SHP77 (cell line): ENCODE results near the gene NOB1.
"Not testable (repeated sequence)": the region's sequence is repeated elsewhere in the genome, so short reads cannot be mapped to it uniquely, and the experiment has no call there.

Source experiments
- DNase-seq, 2 experiments: peaks; one replicate each; lab custom pipeline; 2025; lab: John Stamatoyannopoulos, UW

Gene NOB1

DNA sequence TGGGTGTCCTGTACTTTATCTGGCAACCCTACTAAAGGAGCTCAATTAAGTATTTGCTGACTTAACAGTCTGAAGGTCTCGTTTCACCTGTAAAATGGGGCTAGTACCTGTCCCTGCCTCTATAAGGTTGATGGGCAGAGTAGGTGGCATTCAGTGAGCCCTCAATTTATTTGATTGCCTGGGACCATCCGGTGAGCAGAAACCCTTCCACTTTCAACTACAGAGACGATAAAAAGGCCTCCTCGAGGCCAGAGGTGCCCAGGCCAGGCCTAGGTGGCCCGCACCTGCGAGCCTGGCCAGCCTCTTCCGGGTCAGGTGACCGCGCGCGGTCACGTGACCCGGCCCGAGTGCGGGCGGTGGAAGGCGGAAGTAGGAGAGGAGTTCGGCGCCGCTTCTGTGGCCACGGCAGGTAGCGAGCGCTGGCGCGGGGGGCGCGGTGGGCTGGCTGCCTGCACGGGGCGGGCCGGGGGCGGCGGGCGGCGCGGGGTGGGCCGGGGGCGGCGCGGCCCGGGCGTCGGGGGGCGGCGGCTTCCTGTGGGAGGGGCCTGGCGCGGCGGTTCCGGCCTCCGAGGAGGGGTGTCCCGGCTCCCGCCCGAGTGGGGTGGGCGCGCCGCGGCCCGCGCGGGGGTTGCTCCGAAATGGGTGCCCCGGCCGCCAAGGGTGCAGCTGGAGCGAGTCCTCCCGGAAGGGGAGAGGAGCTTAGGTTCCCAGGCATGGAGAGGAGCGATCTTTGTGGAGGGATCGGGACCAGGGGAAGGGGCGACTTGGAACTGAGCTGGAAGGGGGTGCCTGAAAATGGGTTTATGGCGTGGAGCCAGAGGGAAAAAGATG lies 7.5 kb upstream of the NOB1 start, which contains the start of gene WWP2:
Gene WWP2 (plus strand): TSS at position 350 of the 831 bp plus-strand sequence. CDS start 24,679 bp downstream, outside the sequence.
- DNase-seq: peak; percentile 81 to 93

DNA sequence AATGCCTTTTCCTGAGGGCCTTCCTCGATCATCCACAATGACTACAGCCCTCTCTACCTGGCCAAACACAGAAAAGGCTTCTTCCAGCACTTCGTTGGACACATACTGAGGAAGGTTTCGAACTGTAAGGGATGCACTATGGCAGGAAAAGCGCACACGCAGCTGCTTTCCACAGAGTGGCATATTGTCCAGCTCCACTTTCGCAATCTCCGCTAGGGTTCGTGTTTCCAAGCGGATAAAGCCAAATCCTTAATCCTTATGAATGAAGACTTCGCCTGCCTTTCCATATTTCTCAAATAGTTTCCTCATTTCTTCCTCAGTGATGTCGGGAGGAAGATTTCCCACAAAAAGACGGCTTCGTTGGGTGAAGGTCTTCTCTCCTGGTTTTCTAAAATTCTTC lies 2.6 kb upstream of the NOB1 start:
- not testable (repeated sequence) for DNase-seq

DNA sequence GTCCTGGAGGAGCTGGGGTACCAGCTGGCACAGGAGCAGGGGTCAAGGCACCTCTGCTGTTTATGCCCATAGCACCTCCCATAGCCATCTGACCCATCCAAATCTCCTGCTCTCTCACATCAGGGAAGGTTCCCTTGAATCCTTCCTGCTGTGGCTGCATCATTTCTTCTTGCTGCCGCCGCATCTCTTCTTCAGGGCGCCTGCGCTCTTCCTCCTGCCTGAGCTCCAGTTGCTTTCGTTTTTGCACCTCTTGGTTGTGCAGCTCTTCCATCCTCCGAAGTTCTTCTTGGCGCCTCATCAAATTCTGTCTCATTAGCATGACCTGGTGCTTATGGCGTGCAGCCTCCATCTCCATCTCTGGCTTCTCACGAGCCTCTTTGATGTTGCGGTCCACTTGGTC lies 2.0 kb upstream of the NOB1 start:
- no peak for DNase-seq

DNA sequence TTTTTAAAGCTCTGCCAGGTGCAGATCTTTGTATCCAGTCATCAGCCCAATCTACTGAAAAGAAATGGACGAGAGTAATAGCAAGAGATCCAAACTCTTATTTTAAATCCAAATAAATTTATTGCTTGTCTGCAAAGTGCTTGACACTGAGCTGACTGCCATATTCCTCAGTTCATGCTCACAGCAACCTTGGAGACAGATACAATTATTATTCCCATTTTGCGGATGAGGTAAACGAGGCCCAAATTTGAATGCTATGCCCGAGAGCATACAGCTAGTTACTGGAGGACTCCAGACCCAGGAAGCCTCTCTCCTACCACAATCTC lies 620 bp downstream of the NOB1 start:
- DNase-seq: no peak

DNA sequence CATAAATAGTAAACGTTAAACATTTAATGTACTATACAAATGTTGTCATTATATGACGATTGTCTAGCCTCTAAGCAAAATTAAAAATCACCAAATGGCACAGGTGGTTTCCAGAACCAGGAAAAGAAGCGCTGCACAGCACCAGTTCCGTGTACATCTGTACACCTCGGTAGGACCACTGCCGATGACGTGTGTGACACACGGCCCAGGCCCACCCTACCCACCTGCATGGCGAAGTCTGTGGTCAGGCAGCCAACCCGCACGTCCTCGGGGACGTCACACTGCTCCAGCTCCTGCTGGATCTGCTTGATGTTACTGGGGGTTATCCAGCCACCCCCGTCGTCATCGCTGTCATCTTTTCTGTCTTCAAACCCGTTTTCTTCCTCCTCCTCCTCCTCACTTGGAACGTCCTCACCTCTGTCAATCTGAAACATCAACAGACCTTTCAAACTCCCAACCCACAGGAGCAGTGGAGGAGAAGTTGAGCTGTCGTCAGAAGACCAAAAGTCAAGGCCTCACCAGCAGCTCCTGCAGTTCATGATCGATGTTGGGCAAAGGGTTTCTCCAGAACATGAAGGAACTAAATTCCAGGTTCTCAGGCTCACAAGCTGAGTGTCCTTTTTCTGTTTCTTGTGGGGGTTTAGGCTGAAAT lies 5.9 kb downstream of the NOB1 start:
- DNase-seq: no peak

DNA sequence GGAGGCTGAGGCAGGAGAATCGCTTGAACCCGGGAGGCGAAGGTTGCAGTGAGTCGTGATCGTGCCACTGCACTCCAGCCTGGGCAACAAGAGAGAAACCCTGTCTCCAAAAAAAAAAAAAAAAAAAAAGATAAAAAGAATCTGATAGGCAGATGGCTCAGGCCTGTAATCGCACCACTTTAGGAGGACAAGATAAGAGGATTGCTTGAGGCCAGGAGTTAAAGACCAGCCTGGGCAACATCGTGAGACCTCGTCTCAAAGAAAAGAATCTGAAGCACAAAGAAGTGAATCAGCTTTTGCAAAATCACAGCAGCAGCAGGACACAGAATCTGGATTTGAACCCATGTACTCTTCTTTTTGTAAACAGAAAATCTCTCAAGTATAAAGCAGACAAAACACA lies 7.6 kb downstream of the NOB1 start:
- no peak for DNase-seq

DNA sequence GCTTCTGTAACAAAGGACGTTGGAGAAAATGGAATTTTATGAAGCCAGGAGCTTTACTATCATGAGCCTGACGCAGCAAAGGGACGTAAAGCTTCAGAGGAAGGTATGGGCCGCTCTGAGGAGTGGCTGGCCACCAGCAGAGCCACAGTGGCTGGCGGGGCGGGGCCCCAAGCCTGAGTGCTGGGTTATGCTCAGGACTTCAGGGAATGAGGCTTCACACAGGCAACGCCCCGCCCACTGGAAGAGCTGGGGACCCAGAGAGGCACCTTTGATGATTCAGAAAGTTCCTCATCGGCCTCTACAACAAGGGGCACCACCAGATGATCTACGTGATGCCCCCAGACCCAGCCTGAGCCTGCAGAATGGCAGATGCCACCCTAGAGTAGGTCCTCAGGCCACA lies 8.8 kb downstream of the NOB1 start:
- DNase-seq: no peak

DNA sequence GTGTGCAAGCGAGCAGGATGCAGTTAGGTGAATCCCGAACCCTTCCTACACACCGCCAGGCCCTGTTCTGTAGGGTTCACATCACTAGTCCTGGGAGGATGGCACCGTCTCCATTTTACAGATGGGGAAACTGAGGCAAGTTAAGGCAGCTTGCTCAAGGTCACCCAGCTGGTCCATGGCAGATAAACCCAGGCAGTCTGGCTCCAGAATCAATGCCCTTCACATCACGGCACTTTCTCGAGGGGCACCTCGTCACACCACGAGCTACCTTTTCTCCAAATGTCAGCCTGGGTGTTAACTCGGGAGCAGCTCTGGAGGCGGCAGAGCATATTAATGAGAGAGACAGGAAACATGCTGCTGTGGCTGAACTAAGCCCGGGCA lies 9.5 kb downstream of the NOB1 start:
- DNase-seq: no peak

DNA sequence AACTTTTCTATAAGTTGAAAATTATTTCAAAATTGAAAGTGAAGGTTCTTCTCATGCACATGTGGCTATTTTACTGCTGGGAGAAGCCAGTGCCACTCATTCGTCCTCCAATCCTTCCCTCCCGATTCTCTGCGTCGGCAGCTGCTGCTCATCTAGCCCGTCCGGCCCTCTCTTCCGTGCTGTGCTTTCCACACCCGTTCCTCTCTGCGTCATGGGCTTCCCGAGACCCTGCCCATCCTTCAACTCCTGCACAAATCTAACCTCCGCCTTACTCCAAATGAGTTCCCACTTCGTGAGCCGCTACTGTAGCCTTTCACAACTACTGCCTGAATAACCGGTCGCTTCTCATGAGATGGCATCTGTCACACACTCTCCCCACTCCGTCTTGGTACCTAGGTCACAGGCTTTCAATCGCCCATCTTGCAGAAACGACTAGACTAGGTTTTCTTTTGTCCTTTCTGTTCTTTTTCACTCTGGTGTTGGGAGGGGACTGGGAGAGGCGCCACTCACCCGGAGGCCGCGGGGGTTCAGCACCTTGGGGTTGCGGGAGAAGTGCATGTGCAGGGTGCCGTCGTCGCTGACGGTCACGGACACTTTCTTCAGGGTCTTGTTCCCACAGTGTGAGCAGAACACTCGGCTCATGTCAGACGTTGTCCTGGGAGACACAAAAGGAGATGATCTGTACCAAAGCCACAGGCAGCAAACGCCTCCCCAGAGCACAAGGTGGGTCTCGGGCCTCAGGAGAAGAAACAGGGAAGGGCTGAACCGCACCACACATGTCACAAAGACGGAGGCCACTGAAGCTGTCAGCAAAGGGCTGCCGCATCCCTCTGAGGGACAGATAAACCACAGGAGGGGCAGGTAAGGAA lies 10.1 kb downstream of the NOB1 start:
- DNase-seq: no peak

DNA sequence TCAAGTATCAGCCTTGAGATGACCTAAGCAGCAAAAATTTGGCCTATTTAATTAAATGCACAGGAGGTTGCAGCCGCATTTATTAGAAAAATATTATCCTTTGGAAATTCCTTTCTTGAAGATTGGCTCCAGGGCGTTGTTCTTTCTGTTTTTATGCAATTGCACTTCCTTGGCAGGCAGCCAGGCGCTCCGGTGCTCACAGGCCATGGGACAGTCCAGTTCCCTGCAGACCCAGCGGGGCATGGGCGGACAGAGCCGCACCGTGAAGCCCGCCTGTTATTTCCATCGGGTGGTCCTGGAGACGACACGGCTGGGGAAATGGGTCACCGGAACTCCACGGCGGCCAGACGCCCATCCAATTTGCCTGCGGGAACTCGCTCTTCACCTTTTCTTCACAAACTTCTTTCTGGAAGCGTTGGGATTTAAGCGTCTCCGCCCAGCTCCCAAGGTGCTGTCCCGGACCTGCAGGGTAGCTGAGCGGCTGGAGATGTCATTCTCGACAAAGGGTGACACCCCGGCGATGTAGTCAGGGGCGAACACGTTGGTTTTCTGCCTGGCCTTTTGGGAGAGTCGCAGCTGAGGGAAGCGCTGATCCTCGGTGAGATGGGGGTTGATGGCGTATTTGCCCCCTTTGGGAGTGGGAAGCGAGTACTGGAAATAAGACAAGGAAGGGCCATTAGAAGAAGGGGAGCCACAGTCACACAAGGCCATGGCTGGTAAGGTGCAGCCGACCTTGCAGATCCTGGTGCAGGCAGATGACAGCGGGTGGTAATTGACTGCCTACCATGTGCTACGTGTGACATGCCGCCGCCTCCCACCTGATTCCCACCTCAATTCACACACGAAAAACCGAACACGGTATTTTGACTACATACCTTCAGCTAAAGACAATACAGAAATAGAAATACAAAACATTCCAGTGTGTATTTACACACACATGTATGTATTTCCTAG lies 12.5 kb downstream of the NOB1 start:
- no peak for DNase-seq

DNA sequence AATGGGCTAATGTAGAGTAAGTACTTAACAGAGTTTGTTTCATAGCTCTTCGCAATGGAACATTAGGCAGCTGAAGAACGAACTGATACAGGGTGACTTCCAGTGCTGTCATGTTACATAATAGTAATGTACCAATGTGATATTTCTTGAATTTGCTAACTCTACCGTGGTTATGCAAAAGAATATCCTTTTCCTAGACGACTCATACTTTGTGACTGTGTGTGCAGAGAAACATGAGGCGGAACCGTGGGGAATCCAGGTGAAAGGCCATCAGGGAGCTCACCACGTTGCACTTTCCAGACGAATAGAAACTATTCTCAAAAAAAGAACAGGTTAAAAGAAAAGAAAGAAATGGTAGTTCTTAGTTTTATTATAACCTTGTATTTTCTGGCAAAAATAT lies 13.2 kb downstream of the NOB1 start:
- no peak for DNase-seq

DNA sequence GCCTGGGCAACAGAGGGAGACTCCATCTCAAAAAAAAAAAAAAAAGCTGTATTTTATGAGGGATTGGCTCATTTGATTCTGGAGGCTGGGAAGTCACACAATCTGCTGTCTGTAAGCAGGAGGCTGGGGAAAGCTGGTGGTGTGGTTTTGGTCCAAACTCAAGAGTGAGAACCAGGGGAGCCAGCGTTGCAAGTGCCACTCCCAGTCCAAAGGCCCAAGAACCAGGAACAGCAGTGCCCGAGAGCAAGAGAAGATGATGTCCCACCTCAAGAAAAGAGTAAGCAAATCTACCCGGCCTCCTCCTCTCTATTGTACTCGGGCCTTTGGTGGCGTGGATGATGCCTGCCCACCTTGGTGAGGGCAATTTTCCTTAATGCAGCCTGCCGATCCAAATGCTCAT lies 22.6 kb downstream of the NOB1 start:
- DNase-seq: no peak

DNA sequence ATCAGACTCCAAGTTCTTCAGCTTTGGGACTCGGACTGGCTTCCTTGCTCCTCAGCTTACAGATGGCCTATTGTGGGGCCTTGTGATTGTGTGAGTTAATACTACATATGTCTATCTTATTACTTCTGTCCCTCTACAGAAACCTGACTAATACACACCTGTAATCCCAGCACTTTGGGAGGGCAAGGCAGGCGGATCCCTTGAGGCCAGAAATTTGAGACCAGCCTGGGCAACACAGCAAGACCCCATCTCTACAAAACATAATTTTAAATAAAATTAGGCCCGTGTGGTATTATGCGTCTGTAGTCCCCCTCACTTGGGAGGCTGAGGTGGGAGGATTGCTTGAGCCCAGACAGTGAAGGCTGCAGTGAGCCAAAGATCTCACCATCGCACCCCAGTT lies 23.4 kb downstream of the NOB1 start:
- DNase-seq: not testable (repeated sequence)

DNA sequence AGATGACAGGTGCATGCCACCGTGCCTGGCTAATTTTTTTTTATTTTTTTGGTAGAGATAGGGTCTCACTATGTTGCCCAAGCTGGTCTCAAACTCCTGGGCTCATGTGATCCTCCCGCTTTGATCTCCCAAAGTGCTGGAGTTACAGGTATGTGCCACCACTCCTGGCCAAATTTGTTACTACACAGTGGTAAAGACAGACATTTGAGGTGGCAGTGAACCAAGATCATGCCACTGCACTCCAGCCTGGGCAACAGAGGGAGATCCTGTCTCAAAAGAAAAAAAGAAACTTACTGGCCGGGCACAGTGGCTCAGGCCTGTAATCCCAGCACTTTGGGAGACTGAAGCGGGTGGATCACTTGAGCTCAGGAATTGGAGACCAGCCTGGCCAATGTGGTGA lies 25.7 kb downstream of the NOB1 start:
- not testable (repeated sequence) for DNase-seq

DNA sequence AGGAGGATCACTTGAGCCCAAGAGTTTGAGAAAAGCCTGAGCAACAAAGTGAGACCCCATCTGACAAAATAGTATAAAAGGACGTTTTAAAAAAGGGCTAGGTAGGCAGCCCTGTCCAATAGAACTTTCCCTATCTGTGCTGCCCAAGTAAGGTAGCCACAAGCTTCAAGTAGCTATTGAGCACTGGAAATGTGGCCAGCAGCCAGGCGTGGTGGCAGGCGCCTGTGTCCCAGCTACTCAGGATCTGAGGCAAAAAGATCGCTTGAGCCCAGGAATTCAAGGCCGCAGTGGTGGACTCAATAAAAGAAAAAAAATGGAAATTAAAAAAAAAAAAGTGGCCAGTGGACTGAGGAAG lies 26.8 kb downstream of the NOB1 start:
- peak; percentile 64 to 78 for DNase-seq

DNA sequence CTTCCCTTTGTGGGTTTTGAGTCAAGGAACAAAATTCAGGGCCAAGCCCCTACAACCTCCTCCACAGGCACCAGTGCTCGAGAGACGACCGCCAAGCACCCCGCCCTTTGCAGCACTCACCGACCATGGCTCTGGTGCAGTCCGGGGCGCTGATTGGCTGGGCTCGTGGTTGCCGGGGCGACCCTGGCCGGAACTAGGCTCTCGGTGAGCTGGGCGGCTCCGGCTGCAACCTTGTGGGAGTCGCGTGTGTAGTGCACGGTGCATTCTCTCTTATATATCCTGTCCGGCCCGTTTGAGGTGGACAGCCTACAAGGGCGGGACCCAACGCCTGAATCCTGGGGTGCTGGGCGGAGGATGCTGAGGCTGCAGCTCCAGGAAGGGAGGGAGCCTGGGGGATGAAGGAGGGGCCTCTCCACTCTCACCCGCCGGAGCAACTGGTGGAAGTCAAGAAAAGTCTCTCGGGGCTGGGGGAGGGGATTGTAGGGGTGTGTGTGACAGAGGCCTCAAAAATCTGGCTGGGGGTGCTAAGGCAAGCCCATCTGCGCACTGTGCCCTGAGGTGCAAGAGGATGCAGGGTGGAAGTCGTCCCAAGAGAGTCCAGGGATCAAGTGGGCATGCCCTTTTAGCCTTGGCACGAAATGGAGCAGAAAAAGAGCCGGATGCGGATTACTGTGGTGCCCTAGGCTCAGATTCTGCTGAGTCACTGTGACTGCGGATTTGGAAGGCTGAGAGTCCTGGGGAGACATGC lies 28.2 kb downstream of the NOB1 start, which contains the start of gene NQO1:
Gene NQO1 (minus strand): TSS at position 248 of the 748 bp plus-strand sequence. CDS start 121 bp downstream, at position 127.
- peak; percentile 97 to 99 for DNase-seq

DNA sequence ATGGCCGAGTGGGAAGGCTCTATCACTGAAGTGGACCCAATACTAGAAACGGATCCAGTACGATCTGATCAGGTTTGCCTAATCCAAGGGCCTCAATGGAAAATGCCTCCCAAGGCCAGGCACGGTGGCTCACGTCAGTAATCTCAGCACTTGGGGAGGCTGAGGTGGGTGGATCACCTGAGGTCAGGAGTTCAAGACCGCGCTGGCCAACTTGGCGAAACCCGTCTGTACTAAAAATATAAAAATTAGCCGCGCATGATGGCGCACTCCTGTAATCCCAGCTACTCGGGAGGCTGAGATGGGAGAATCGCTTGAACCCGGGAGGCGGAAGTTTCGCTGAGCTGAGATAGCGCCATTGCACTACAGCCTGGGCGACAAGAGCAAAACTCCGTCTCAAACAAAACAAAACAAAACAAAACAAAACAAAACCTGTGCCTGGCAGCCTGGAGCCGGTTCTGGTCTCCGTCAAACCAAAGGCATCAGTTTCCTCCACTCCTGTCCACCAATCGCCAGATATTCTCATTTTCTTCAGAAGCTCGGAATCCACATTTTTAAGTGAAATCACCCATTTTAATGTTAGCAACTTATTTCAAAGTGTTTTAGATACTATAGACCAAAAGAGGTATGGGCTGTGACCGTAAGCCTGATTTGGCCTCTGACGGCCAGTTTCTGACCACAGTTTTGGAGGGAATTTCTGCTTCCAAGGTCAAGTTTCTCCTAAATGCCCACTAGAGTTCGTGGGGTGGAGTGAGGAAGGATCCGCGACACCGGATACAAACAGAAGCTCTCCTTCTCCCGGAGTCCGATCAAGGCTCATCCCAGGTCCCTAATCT lies 29.0 kb downstream of the NOB1 start:
- peak in 1 of 2 experiments; percentile 14 for DNase-seq

DNA sequence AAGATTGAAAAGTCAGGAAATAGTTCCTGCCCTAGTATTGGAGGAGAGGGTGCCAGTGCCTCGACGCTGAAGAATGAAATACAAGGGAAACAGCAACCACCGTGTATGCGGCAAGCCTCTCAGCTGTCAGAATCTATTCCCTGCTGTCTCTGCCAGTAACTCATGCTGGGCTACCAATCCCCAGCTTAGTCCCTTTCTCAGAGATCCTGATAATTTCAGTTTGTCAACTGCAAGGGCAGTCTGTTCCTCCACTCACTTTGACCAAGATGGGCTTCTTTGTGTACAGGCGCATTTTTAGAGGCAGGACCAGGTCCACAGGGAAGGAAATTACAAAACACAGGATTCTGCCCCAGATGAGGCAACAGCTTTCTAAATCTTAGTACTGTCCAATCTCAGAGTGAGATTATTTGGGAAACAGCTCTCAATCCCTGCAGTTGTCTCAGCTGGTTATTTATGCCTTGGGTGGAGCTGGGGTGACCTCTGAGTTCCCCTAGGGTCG lies 29.7 kb downstream of the NOB1 start:
- no peak for DNase-seq

DNA sequence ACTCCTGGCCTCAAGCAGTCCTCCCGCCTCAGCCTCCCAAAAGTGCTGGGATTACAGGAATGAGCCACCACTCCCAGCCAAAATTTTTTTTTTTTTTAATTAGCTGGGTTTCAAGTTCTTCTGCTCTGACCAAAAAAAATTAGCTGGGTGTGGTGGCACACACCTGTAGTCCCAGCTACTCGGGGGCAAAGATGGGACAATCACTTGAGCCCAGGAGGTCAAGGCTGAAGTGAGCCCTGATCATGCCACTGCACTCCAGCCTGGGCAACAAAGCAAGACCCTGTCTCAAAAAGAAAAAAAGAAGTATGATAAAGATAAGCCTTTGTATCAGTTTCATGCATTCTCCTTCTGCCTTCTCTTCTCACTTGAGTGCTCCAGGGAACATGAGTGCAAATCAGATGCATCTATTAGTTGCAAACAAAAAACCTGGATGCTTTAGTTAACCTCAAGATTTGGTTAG lies 30.3 kb downstream of the NOB1 start:
- no peak for DNase-seq
